Activated CD4-positive, alpha-beta T cell treated with anti-CD3 and anti-CD28 coated beads, Interleukin-2, amount 10 ng/mL, durations not matched to agents 24 days and 14 days (primary cell): Measurements from ENCODE around the gene CFAP54. TPM values are rescaled to one million over a fixed set of nuclear protein-coding genes. Genes with fewer than 3 reads are reported as not detected.

Source experiments
- DNase-seq: peaks from one replicate; pipeline ENCODE4 v3.0.0; 2022
- H3K27ac Mint-ChIP-seq: one replicate; pipeline ENCODE4 v1.8.0; 2022; ENCODE audit warnings: mild to moderate bottlenecking, mixed read lengths
- H3K27me3 Mint-ChIP-seq: one replicate; pipeline ENCODE4 v1.8.0; 2022; ENCODE audit warnings: mixed read lengths
- H3K36me3 Mint-ChIP-seq: one replicate; pipeline ENCODE4 v1.8.0; 2022; ENCODE audit warnings: low read depth, mild to moderate bottlenecking, mixed read lengths
- H3K4me1 Mint-ChIP-seq: one replicate; pipeline ENCODE4 v1.8.0; 2021; ENCODE audit warnings: mixed read lengths
- H3K4me3 Mint-ChIP-seq: one replicate; pipeline ENCODE4 v1.8.0; 2022; ENCODE audit warnings: mild to moderate bottlenecking, moderate library complexity, mixed read lengths
- H3K9me3 Mint-ChIP-seq: one replicate; pipeline ENCODE4 v1.8.0; 2021; ENCODE audit warnings: mixed read lengths
- intact Hi-C: fragments of 100-400 bp; cut with micrococcal nuclease; formaldehyde crosslinking; loops from one replicate; pipeline ENCODE4 v1.15.1; 2023
- total RNA-seq: library from RNA; stranded (reverse); gene quantifications from 2 replicates; pipeline ENCODE4 v1.2.3, GENCODE V29; 2022

CFAP54 gene
- total RNA-seq, 1 donor from 2014 or later: 0.09 TPM

- H3K27ac Mint-ChIP-seq: no peak overlapping the region
- H3K36me3 Mint-ChIP-seq: no peaks in the 10 kb centered on the region
- H3K4me1 Mint-ChIP-seq: no peaks in the 10 kb centered on the region
- H3K4me3 Mint-ChIP-seq: no peak overlapping the region
- intact Hi-C loops: no loop called here
- DNase-seq: no peak
- peaks cover 5% of the 10 kb centered on the region for H3K9me3 Mint-ChIP-seq
- H3K27me3 Mint-ChIP-seq: no peaks in the 10 kb centered on the region
Observed at GRCh38 chr12:96806272-96806671, 316.9 kb downstream of the CFAP54 start.

- intact Hi-C loops: no loop called here
- Mint-ChIP-seq H3K9me3 (peaks cover 5% of the 10 kb centered on the region), H3K4me1 (no peaks in the 10 kb centered on the region), H3K36me3 (no peaks in the 10 kb centered on the region), H3K27me3 (no peaks in the 10 kb centered on the region), H3K27ac (no peak overlapping the region), H3K4me3 (no peak overlapping the region)
- DNase-seq: no peak
Observed at GRCh38 chr12:96807741-96808140, 318.4 kb downstream of the CFAP54 start.

GRCh38 chr12:96808587-96808986 is 319.2 kb downstream of the CFAP54 start:
- Mint-ChIP-seq H3K4me1 (no peaks in the 10 kb centered on the region), H3K9me3 (peaks cover 5% of the 10 kb centered on the region), H3K27me3 (no peaks in the 10 kb centered on the region), H3K27ac (no peak overlapping the region), H3K4me3 (no peak overlapping the region), H3K36me3 (no peaks in the 10 kb centered on the region)
- intact Hi-C loops: no loop called here
- no peak for DNase-seq

- H3K9me3 Mint-ChIP-seq: peaks cover 5% of the 10 kb centered on the region
- H3K36me3 Mint-ChIP-seq: no peaks in the 10 kb centered on the region
- H3K4me1 Mint-ChIP-seq: no peaks in the 10 kb centered on the region
- DNase-seq: no peak
- intact Hi-C loops: no loop called here
- H3K4me3 Mint-ChIP-seq: no peak overlapping the region
- no peak overlapping the region for H3K27ac Mint-ChIP-seq
- no peaks in the 10 kb centered on the region for H3K27me3 Mint-ChIP-seq
Observed at GRCh38 chr12:96809522-96809921, 320.1 kb downstream of the CFAP54 start.

GRCh38 chr12:96810057-96810456 is 320.7 kb downstream of the CFAP54 start:
- no peak for DNase-seq
- no peaks in the 10 kb centered on the region for H3K27me3 Mint-ChIP-seq
- intact Hi-C loops: no loop called here
- no peaks in the 10 kb centered on the region for H3K4me1 Mint-ChIP-seq
- no peak overlapping the region for H3K27ac Mint-ChIP-seq
- no peak overlapping the region for H3K4me3 Mint-ChIP-seq
- H3K36me3 Mint-ChIP-seq: no peaks in the 10 kb centered on the region
- peaks cover under 1% of the 10 kb centered on the region for H3K9me3 Mint-ChIP-seq

- Mint-ChIP-seq H3K4me1 (no peaks in the 10 kb centered on the region), H3K27ac (no peak overlapping the region), H3K9me3 (no peaks in the 10 kb centered on the region), H3K27me3 (no peaks in the 10 kb centered on the region), H3K4me3 (no peak overlapping the region), H3K36me3 (no peaks in the 10 kb centered on the region)
- no peak for DNase-seq
- intact Hi-C loops: no loop called here
Observed at GRCh38 chr12:96810477-96810876, 321.1 kb downstream of the CFAP54 start.

GRCh38 chr12:96811083-96811482 is 321.7 kb downstream of the CFAP54 start:
- DNase-seq: no peak
- Mint-ChIP-seq H3K4me3 (no peak overlapping the region), H3K4me1 (no peaks in the 10 kb centered on the region), H3K27ac (no peak overlapping the region), H3K27me3 (no peaks in the 10 kb centered on the region), H3K36me3 (no peaks in the 10 kb centered on the region), H3K9me3 (no peaks in the 10 kb centered on the region)
- intact Hi-C loops: no loop called here

GRCh38 chr12:96812153-96812552 is 322.8 kb downstream of the CFAP54 start:
- intact Hi-C loops: no loop called here
- no peaks in the 10 kb centered on the region for H3K9me3 Mint-ChIP-seq
- no peaks in the 10 kb centered on the region for H3K4me1 Mint-ChIP-seq
- no peaks in the 10 kb centered on the region for H3K36me3 Mint-ChIP-seq
- no peak overlapping the region for H3K27ac Mint-ChIP-seq
- no peak for DNase-seq
- no peak overlapping the region for H3K4me3 Mint-ChIP-seq
- peaks cover 2% of the 10 kb centered on the region for H3K27me3 Mint-ChIP-seq

GRCh38 chr12:96814200-96814599 is 324.8 kb downstream of the CFAP54 start:
- intact Hi-C loops: no loop called here
- no peak overlapping the region for H3K4me3 Mint-ChIP-seq
- no peak for DNase-seq
- no peaks in the 10 kb centered on the region for H3K9me3 Mint-ChIP-seq
- no peaks in the 10 kb centered on the region for H3K36me3 Mint-ChIP-seq
- H3K27me3 Mint-ChIP-seq: peaks cover 2% of the 10 kb centered on the region
- H3K27ac Mint-ChIP-seq: no peak overlapping the region
- H3K4me1 Mint-ChIP-seq: no peaks in the 10 kb centered on the region

GRCh38 chr12:96821592-96821991 is 332.2 kb downstream of the CFAP54 start:
- H3K36me3 Mint-ChIP-seq: no peaks in the 10 kb centered on the region
- H3K4me1 Mint-ChIP-seq: no peaks in the 10 kb centered on the region
- intact Hi-C loops: loop anchor here (5.0 kb wide), 2 partner anchors 166 to 244 kb away; no protein-coding TSS in a partner anchor
- no peak overlapping the region for H3K27ac Mint-ChIP-seq
- H3K9me3 Mint-ChIP-seq: no peaks in the 10 kb centered on the region
- no peak for DNase-seq
- H3K4me3 Mint-ChIP-seq: no peak overlapping the region
- peaks cover 7% of the 10 kb centered on the region for H3K27me3 Mint-ChIP-seq

GRCh38 chr12:96822641-96823040 is 333.3 kb downstream of the CFAP54 start:
- intact Hi-C loops: loop anchor here (5.0 kb wide), 2 partner anchors 165 to 245 kb away; no protein-coding TSS in a partner anchor
- Mint-ChIP-seq H3K27ac (no peak overlapping the region), H3K9me3 (no peaks in the 10 kb centered on the region), H3K4me3 (no peak overlapping the region), H3K36me3 (no peaks in the 10 kb centered on the region), H3K4me1 (no peaks in the 10 kb centered on the region), H3K27me3 (peaks cover 5% of the 10 kb centered on the region)
- no peak for DNase-seq

GRCh38 chr12:96824074-96824837 is 334.9 kb downstream of the CFAP54 start:
- DNase-seq: peak; percentile 60
- peaks cover 5% of the 10 kb centered on the region for H3K27me3 Mint-ChIP-seq
- no peak overlapping the region for H3K4me3 Mint-ChIP-seq
- H3K27ac Mint-ChIP-seq: no peak overlapping the region
- H3K9me3 Mint-ChIP-seq: no peaks in the 10 kb centered on the region
- no peaks in the 10 kb centered on the region for H3K4me1 Mint-ChIP-seq
- H3K36me3 Mint-ChIP-seq: no peaks in the 10 kb centered on the region
- intact Hi-C loops: loop anchor here (5.0 kb wide), 2 partner anchors 163 to 247 kb away; no protein-coding TSS in a partner anchor

GRCh38 chr12:96824838-96825236 is 335.5 kb downstream of the CFAP54 start:
- H3K9me3 Mint-ChIP-seq: no peaks in the 10 kb centered on the region
- H3K27me3 Mint-ChIP-seq: peaks cover 3% of the 10 kb centered on the region
- no peak overlapping the region for H3K4me3 Mint-ChIP-seq
- intact Hi-C loops: loop anchor here (5.0 kb wide), 2 partner anchors 162 to 248 kb away; no protein-coding TSS in a partner anchor
- DNase-seq: no peak
- H3K36me3 Mint-ChIP-seq: no peaks in the 10 kb centered on the region
- H3K27ac Mint-ChIP-seq: no peak overlapping the region
- H3K4me1 Mint-ChIP-seq: no peaks in the 10 kb centered on the region

- DNase-seq: peak; percentile 62
- Mint-ChIP-seq H3K27ac (no peak overlapping the region), H3K27me3 (no peaks in the 10 kb centered on the region), H3K9me3 (no peaks in the 10 kb centered on the region), H3K4me1 (no peaks in the 10 kb centered on the region), H3K36me3 (no peaks in the 10 kb centered on the region), H3K4me3 (no peak overlapping the region)
- intact Hi-C loops: no loop called here
Observed at GRCh38 chr12:96828169-96828789, 338.9 kb downstream of the CFAP54 start.
